ENCODE measurements around the gene HSPB8.

DNA sequence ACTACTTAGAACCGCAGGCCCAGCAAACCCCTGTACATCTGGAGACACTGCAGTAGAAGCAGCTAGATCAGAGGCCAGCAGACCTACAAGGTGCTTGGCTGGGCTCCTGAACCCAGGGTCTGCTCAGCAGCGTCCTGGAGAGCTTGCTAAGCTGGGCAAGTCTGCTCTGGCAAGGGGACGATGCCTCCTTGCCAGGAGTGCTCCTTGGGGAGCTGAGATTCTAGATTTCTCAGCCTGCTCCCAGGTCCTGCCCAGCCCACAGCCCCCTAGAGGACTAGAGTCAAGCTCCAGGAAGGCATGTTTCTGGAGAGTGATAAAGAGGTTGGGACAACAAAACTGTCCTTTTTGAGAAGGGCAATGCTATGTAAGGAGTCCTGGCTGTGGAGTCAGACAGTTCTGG lies 60.3 kb downstream of the HSPB8 start:
- TF ChIP-seq POLR2A (IDR thresholded peaks at IDR 0.05; ENCODE audit: low read length) (no peak), GATA1 (IDR thresholded peaks at IDR 0.05; ENCODE audit: low read depth, low read length) (no peak)

All from erythroblast (primary cell).